Measurements from ENCODE around the gene DUSP28. TPM values are rescaled to one million over a fixed set of nuclear protein-coding genes. Genes with fewer than 3 reads are reported as not detected.

DUSP28 gene
- total RNA-seq, 2 experiments from 2014 or later = 7.9 to 9.3 TPM

DNA sequence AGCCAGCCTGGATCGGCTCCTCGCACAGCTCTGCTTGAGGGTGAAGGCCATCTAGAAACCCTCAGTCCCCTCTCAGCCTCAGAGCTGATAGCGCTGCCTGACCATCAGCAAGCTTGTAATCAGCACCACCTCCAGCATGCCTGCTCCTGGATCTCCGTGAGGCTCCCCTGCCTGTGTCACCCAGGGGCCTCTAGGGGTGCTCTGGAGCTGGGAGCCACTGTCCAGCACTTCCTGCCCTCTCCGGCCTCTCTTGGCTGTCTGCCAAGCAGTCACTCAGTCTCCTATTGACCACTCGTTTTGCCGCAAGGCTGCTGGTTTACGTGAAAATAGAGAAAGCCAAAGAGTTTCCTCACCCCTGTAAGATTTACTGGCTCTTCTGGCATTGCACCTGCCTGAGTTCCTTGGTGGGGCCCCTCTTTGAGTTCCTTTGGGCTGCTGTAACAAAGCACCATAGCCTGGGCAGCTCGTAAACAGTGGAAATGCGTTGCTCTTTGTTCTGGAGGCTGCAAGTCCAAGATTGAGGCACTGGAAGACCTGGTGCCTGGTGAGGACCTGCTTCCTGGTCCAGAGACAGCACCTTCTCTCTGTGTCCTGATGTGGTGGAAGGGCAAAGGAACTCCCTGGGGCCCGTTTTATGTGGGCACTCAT is 44.3 kb downstream of the DUSP28 start:
- H3K27ac Mint-ChIP-seq = no peak overlapping the region
- ChIA-PET POLR2A (no interaction called here), CTCF (interaction anchor here (0.6 kb wide), 1 partner anchor 17 kb away, joined by 3 read pairs; no protein-coding TSS in a partner anchor)
- peaks cover 3% of the 10 kb centered on the region for H3K4me1 Mint-ChIP-seq
- H3K4me3 Mint-ChIP-seq = no peak overlapping the region
- H3K27me3 Mint-ChIP-seq = no peaks in the 10 kb centered on the region
- no peak for DNase-seq
- peaks cover 3% of the 10 kb centered on the region for H3K36me3 Mint-ChIP-seq (ENCODE audit: low read depth)
- H3K9me3 Mint-ChIP-seq = no peaks in the 10 kb centered on the region

DNA sequence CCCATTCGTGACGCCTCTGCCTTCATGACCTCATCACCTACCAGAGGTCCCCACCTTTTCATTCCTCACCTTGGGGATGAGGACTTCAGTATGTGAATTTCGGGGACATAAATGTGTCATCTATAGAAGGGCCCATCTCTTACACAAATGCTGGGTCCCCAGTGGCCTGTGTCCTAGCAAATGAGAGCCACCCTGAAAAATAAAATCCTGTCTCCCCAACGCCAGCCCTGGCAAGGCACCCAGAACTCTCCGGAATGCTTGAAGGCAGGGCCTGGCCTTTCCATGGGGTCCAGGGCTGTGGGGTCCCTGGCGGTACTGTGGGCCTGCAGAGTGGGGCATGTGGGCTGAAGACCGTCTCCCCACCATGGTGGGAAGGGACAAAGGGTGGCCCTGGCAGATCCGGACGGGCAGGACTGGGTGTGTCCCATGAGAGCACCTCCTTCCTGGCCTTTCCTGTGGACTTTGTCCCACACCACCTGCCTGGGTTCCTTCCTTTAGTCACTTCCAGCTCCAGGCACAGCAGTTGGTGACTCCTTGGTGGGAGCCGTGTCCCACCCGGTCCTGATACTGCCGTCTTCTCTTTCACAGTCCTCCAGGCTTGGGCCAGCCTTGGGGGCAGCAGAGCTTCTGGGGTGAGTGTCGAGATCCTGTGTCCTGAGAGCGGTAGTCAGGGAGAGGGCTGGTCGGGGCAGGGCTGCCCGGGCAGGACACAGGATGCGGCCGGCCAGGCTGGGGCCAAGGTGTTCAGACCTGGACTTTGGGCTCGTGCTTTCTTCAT is 45.0 kb downstream of the DUSP28 start:
- no peak overlapping the region for H3K27ac Mint-ChIP-seq
- no peaks in the 10 kb centered on the region for H3K9me3 Mint-ChIP-seq
- ChIA-PET POLR2A (interaction anchor here (1.0 kb wide), 1 partner anchor 44 kb away, joined by 3 read pairs; the partner anchor contains the start of gene DUSP28), CTCF (interaction anchor here (1.3 kb wide), 1 partner anchor 12 kb away, joined by 3 read pairs; no protein-coding TSS in a partner anchor)
- no peaks in the 10 kb centered on the region for H3K36me3 Mint-ChIP-seq (ENCODE audit: low read depth)
- no peak for DNase-seq
- H3K4me3 Mint-ChIP-seq = no peak overlapping the region
- H3K4me1 Mint-ChIP-seq = peaks cover 6% of the 10 kb centered on the region
- H3K27me3 Mint-ChIP-seq = no peaks in the 10 kb centered on the region

- Mint-ChIP-seq H3K4me3 (no peak overlapping the region), H3K4me1 (peaks cover 7% of the 10 kb centered on the region), H3K27ac (no peak overlapping the region), H3K9me3 (no peaks in the 10 kb centered on the region), H3K36me3 (ENCODE audit: low read depth) (peaks cover under 1% of the 10 kb centered on the region), H3K27me3 (no peaks in the 10 kb centered on the region)
- ChIA-PET CTCF (interaction anchor here (1.3 kb wide), 1 partner anchor 11 kb away, joined by 3 read pairs; no protein-coding TSS in a partner anchor), POLR2A (interaction anchor here (1.0 kb wide), 1 partner anchor 45 kb away, joined by 3 read pairs; the partner anchor contains the start of gene DUSP28)
- DNase-seq = no peak
Observed at GRCh38 chr2:240605867-240606743, 45.9 kb downstream of the DUSP28 start.

GRCh38 chr2:240611601-240612210 is 51.5 kb downstream of the DUSP28 start:
- peak; percentile 65 for DNase-seq
- CTCF ChIA-PET = interaction anchor here (1.6 to 2.5 kb wide), 4 partner anchors 10 to 98 kb away, joined by 4 to 17 read pairs (median 9); no protein-coding TSS in a partner anchor
- peaks cover 1% of the 10 kb centered on the region for H3K9me3 Mint-ChIP-seq
- no peaks in the 10 kb centered on the region for H3K27me3 Mint-ChIP-seq
- peak overlapping the region; percentile 84 for H3K27ac Mint-ChIP-seq
- peaks cover 17% of the 10 kb centered on the region for H3K36me3 Mint-ChIP-seq (ENCODE audit: low read depth)
- peak overlapping the region; percentile 42 for H3K4me3 Mint-ChIP-seq
- H3K4me1 Mint-ChIP-seq = peaks cover 17% of the 10 kb centered on the region
- POLR2A ChIA-PET = interaction anchor here (0.9 to 3.1 kb wide), 5 partner anchors 10 to 587 kb away, joined by 3 to 32 read pairs (median 7); partner anchors contain the start of genes CAPN10, GPR35 and NDUFA10

Other genes with a start within 250 kb of the DUSP28 start
- 1 to 10 TPM; 5.8 to 7.9 TPM for gene GPC1, start 124.7 kb upstream of the DUSP28 start, total RNA-seq
- gene ANKMY1, start 2.4 kb upstream of the DUSP28 start, total RNA-seq = 10 to 100 TPM; 28.2 to 31.5 TPM
- gene RNPEPL1, start 8.1 kb downstream of the DUSP28 start, total RNA-seq = 100 to 1,000 TPM; 135 to 144 TPM
- gene CAPN10, start 26.4 kb downstream of the DUSP28 start, total RNA-seq = 10 to 100 TPM; 52.3 to 53.1 TPM
- gene GPR35, start 65.1 kb downstream of the DUSP28 start, total RNA-seq = 1 to 10 TPM; 5.2 to 5.7 TPM
- not detected for gene AQP12B, start 122.5 kb downstream of the DUSP28 start, total RNA-seq
- gene AQP12A, start 131.5 kb downstream of the DUSP28 start, total RNA-seq = not detected

Data from activated CD4-positive, alpha-beta memory T cell treated with anti-CD3 and anti-CD28 coated beads, Interleukin-2, amount 10 ng/mL, durations not matched to agents 7 days and 5 days (primary cell).